Measurements from ENCODE around the gene COL4A3.
"Not testable (repeated sequence)": the region's sequence is repeated elsewhere in the genome, so short reads cannot be mapped to it uniquely, and the experiment has no call there.

The COL4A3 gene

DNA sequence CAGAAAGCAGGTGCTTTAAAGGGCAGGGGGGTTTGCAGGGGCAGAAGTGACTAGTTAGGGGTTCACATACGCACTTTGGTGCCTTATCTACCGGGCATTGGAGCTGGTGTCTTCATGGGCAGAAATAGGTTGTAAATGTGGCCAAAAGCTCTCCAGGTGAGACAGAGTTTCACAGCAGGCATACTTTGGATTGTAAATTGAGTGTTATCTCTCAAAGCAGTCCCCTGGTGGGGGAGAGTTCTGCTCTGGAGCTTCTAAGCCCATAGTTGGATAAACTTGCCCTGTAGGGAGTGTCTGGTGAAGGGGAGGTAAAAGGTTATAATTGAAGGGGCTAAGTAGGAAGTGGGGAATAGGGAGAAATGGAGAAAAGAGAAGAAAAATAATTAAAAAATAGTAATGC is 43.1 kb downstream of the COL4A3 start:
- DNase-seq (ENCODE audit: low spot score), result no peak

DNA sequence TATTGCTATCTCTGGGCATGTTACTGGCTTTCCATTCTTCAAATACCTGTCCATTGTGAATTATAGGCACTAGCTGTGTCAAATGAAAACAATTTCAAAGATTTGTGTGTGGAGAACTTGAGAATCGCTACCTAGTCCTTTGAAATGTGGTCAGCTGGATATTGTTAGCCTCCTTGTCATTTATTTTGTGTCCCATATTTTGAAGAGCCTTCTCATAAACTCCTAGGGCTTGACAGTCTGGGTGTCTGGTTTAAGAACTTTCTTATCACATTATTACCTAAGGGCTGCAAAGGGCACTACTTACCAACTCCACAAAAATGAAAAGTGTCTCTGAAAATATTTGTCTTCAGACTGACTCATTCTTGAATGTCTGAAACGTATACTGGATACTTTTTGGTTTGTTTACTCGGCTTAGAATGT is 50.2 kb downstream of the COL4A3 start:
- no peak for DNase-seq (ENCODE audit: low spot score)

DNA sequence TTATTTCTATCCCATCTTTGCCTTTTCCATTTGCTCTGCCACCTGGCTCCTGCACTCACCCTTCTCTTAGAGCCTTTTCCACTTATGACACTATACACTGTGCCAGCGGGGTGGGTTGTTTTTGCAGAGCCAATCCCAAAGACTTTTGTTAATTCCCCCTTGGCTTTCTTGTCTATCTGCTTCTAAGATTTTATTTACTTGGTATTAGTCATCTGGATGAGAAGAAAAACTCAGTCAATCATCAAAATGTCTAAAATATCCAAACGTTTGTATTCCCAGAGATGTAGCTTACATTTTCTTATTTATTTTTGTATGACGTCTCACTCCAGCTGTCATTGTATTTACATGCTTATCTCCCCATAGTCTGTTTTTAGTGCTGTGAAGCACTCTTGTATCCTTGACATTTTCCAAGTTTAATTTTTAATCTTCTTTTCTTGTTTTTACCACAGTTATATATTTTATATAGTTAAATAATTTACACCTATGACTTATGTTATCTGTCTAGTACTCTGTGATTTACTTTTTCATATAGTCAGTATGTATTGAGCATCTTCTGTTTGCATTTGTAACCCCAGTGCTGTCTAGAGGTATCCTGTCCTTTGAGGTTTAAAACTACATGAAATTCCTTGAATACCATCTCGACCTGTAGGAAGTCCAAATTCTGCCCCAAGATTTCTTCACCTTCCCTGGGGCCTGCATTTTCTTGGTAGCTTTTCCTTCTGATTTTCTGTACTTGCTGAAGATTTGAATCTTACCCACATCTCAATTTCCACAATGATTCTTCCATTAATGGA is 55.1 kb downstream of the COL4A3 start:
- DNase-seq (ENCODE audit: low spot score), result no peak

DNA sequence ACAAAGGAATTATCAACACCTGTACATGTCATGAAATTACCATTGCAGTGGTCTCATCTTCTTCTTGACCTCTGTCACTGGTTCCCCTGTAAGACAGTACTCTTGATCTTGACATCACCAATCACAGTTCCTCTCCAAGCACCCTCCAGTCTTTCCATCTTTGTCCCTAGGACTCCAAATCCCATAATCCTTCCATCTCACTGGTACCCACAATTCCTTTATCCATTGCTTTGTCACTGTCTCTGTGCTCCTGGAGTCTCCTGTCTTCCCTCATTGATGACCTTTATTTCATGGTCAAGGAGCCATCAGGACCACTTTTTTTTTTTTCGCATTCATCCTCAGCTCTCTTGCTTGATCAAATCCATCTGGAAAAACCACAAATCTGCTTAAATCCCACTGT is 56.7 kb downstream of the COL4A3 start:
- DNase-seq (ENCODE audit: low spot score), result no peak

DNA sequence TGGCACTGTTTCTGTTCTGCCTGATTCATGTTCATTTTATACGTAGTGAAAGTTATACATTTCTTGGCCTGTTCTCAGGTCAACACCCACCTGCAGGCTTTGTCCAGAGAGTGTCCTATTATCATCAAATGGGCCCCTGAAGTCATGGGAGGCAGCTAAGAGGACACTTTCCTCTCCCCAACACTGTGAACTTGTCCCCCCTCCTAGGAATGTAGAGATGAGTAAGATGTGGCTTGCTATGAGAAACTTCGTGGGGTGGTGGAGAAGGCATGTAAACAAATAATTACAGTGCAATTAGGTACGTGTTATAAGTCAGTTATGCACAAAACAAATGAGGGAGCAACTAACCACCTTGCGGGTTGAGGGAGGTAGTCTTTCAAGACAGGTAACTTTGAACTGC is 57.9 kb downstream of the COL4A3 start:
- DNase-seq (ENCODE audit: low spot score), result no peak

DNA sequence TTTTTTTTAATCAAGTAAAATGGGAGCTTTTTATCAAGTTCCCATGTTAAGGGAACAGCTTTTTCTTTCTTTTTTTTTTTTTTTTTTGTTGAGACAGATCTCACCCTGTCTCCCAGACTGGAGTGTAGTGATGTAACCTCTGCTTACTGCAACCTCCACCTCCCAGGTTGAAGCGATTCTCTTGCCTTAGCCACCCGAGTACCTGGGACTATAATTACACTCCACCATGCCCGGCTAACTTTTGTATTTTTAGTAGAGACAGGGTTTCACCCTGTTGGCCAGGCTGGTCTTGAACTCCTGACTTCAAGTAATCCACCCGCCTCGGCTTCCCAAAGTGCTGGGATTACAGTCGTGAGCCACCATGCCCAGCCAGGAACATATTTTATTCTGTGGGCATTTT is 61.2 kb downstream of the COL4A3 start:
- not testable (repeated sequence) for DNase-seq (ENCODE audit: low spot score)

DNA sequence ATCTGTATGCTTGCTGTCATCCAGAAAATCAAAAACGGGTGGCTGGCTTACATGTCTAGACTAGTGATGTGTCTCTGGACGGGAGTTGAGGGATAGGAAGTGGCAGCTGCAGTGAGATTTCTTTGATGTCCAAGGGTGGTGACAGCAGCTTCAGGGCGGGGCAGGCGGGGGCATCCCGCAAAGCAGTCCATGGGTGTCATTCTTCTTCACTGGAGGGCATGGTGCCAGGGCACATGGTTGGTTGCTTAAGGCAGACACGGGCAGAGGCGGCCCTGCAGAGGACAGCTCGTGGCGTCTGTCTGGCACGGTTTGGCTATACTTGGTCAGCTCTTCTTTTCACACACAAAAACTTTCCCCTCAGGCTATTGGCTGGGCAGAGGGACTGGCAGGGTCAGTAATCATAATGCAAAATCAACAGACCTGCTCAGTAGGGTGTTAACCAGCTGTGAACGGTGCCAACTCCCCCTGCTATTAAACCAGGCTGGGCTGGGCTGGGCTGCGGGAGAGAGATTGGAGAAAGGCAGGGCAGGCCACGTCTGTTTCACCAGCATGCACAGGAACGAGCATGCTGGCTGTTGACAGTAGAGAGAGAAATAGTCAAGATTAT is 63.7 kb downstream of the COL4A3 start:
- DNase-seq (ENCODE audit: low spot score), result peak; percentile 35

DNA sequence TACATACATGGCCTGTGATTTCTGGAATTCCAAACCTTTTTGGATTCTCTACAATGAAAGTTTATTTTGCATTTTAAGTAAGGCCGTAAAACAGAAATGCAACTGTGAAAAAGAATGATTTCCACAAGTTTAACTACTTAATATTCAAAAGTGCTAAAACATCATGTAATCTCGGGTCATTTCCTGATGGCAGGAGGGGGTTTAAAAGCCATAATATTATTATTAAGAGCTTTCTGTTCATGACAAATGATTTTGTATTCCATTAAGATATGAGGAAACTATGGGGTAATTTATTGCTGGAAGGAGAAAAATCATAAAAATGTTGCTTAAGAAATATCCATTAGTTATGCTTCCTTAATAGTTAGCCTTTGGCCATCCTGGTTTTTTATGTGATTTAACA is 65.7 kb downstream of the COL4A3 start:
- no peak for DNase-seq (ENCODE audit: low spot score)

DNA sequence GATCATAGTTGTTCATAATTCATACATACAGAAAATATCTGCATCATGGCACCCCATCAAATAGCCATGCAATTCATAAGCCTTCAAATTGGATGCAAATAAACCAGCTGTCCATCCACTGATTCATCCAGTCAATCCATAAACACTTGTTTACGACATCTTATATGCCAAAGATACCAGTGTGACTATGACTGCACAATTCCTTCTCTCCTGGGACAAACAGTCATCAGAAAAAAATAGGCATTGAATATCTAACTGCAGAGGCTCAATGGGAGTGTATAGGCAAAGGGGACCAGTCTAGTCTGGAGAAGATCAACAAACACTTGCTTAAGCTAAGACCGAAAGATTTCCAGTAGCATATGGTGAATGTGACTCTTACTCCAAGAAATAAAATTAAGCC is 70.0 kb downstream of the COL4A3 start:
- no peak for DNase-seq (ENCODE audit: low spot score)

DNA sequence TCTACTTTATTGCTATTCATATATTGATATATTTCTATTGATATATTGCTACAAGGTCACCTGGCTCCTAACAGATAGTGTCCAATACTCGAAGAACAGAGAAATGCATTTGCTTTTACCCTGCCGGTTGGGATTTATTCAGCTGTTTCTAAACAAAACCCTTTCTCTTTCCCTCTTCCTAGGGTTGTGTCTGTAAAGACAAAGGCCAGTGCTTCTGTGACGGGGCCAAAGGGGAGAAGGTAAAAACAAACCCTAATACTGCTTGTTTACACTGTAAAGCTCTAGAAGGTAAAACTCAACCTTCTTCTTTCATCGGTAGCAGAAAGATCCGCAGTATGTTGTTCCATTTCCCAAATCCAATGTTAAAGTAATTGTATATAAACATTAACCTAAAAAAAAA is 73.4 kb downstream of the COL4A3 start:
- DNase-seq (ENCODE audit: low spot score), result no peak

DNA sequence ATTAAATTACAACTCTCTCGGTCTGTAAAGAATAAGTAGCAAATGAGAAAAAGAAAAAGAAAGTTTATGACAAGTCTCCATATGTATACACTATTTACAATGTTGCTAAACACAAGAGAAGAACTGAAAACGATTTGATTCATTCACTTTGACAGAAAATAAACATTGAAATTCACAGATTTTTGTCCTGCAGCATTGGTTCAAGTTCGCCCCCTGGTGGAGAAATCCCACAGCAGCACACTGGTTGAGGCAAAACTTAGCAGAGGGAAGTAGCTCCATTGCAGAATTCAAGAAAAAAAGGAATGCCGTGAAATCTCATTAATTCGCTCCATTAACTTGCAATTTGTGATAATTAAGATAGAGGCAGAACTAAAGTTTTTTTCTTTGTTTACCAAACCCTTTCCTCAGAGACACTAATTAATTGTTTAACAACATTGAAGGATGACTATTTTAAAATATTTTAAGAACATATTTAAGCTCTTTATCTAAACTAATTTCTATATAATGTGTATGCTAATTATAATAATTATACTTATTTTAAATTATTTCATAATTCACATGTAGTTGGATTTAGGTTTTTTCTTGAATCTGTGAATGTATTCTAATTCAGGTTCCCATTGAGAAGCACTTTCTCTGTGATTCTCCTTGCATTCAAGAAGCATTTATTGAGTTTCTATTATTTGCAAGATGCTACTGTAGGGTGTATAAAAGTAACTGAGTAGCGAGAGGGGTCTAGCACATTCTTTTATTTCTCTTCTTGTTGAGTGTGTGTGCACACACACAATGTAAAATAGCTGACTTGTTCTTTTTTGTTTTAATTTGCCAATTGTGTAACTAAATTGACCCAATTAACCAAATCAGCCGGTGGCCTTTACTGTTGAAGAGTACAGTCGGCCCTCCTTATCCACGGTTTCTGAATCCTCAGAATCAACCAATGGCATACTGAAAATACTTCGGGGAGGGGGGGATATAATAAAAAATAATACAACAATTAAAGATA is 74.1 kb downstream of the COL4A3 start:
- peak; percentile 24 for DNase-seq (ENCODE audit: low spot score)

DNA sequence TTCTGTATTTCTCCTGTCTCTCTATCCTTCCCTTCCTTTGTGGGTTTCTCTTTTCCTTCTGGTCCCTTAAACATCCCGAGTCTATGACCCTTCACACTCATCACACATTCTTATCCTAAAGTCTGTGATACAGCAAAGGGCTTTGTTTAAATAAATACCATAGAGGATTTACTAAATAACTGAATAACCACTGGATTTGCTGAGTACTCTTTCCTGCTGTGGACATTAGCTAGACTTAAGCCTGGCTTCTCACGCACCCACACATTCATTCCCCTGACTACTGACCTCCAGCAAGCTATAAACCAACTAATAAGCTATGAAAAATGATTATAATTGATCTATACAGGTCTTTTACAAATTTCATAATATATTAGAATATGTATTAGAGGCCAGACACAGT is 76.6 kb downstream of the COL4A3 start:
- no peak for DNase-seq (ENCODE audit: low spot score)

DNA sequence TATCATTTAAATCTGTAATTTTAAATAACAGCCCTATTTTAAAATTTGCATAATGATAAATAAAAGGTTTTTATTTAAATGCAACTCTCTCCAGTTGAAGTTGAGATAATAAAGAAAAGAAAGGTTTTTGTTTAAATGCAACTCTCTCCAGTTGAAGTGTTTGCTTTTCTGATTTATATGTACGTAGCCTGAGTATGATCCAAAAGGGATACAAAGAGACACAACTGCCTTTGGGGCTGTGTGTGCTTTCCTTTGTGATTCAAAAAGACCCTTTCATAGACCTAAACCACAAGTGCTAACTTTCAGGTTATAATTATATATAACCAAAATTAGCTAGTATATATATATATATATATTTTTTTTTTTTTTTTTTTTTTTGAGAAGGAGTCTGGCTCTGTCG is 84.5 kb downstream of the COL4A3 start:
- no peak for DNase-seq (ENCODE audit: low spot score)

DNA sequence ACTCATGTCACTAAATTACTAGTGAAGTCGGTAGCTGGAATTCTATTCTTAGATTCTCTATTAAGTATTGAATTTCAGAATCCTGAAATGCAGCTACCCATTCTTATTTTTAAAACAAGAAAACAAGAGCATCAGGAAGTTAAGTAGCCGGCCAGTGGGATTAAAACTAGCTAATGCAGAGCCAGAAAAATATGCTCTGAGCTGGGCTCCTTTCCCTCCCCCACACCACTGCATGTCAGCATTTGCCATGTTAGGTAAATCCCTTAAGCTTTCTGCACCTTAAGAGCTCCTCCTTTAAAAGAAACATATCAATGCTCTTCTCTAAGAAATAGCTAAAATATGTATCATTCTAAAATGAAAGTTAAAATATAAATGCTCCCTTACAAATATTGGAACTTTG is 88.4 kb downstream of the COL4A3 start:
- no peak for DNase-seq (ENCODE audit: low spot score)

DNA sequence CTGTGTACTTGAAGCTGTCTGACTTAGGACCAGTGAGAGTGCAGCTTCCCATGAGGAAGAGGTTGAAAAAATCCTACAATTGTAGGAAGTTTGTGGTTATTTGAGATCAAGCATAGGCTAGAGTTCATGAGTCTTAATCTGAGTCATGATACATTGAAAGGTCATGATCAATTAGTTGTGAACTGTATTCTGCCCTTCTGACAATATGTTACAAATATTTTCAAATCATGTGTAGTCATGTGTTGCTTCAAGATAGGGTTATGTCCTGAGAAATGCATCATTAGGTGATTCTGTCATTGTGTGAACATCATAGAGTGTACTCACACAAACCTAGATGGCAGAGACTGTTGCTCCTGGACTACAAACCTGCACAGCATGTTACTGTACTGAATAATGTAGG is 92.2 kb downstream of the COL4A3 start:
- DNase-seq (ENCODE audit: low spot score), result no peak

DNA sequence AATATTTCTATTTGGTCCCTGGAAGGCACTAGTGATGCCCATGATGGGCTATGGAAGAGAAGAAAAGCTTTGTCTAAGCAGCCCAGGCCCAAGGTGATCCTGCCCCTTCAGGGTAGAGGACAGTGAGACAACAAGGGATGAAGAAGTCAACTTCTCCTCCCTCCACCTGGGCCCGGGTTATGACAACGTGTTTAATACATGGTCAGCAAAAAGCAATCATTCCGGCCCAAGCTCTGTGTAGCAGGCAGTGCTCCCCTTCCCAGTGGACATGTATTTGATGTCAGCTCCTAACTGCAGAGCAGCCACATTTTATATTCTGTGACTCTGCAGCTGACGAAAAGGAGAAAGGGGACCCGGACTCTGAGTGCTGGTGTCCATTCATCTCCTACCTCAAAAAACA is 93.4 kb downstream of the COL4A3 start:
- DNase-seq (ENCODE audit: low spot score), result no peak

DNA sequence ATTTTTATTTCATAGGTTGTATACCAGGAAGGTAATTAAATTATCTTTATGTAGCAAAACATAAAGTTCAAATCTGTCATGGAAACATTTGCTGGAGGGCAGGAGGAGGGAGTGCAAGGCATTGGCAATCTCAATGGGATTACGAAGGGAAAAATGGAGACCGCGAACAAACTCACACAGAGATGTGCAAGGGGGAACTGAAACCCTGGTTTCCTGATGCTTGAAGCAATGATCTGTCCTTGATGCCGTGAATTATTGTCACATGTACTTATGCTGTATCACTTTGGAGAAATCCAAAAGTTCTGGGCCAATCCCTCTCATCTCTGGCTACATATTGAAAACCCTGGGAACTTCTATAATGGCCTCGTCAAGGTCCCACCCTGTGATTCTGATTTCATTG is 95.6 kb downstream of the COL4A3 start:
- DNase-seq (ENCODE audit: low spot score), result no peak

DNA sequence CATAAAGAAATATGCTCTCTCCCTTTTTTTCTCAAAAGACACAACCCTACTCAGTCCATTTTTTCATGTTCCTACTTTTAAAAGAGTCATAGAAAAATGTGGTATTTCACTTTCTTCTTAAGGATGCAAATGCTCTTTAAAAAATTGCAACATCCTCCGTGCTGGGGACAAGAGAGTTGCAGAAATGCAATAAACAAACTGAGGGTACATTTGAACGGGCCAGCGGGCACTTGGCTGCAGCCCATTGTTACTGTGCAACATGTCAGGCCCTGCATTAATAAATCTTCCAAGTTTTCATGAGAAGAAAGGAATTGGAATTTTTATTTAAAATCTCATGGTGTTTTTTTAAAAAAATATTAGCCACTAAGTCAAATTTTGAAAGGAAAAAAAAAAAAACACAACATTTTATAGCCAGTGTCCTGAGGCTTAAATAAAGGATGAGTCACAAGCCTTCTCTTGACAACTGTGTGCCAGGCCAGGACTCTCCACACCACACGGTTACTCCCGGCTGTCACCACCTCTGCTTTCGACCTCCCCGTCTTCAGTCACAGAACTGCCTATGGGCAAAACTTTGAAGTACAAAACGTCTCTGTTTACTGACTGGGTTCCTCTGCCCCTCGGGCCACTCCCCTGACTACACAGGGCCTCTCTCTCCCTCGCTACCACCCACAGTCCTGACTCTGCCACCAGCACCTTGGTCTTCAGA is 103.1 kb downstream of the COL4A3 start:
- no peak for DNase-seq (ENCODE audit: low spot score)

DNA sequence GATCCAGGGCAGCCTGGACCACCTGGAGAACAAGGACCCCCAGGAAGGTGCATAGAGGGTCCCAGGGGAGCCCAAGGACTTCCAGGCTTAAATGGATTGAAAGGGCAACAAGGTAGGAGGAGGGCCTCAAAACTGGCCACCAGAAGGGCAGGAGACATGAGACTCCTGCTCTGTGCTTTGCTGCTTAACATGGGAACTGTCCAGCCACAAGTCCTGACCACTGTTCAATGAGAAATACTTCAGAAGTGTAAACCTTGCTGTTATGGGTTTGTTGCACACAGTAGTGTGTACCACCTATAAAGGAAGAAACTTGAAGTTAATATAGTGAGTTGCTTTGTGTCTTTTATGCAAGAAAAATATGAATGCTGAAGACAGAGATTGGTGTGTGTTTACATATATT is 116.5 kb downstream of the COL4A3 start:
- no peak for DNase-seq (ENCODE audit: low spot score)

DNA sequence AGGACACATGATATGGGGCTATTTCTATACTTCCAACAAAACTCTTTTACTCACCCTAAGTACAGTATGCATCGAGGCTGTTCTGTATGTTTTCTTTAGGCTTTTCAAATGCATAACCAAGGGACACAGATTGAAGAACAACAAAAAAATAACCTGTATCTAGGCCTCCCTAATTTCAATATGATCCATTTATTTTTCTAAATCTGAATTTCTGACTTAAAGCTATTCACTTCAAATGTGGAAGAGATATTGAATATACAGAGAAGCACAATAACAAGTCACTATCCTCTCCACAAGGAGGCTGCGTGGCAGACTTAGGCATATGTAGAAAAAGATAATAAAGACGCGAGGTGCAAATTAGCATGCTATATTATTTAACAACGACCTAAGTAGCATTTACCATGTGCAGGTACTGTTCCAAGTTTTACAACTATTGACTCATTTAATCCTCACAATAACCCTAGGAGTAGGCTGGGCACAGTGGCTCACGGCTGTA is 121.4 kb downstream of the COL4A3 start:
- DNase-seq (ENCODE audit: low spot score), result no peak

DNA sequence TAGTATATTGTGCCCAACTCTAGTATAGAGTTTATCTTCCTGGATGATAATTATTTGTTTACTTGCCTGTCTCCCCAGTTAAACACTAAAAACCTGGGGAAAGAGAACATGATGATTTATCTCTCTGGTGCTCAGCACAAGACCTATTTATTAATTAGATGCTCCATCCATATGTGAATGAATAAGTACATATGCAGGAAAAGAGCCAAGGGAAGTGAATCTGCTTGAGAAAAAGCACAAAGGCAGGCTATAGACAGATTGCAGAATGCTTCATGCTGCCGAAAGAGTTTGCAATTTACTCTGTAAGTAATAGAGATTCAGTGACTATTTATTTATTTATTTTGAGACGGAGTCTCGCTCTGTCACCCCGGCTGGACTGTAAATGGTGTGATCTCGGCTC is 123.3 kb downstream of the COL4A3 start:
- DNase-seq (ENCODE audit: low spot score), result no peak

DNA sequence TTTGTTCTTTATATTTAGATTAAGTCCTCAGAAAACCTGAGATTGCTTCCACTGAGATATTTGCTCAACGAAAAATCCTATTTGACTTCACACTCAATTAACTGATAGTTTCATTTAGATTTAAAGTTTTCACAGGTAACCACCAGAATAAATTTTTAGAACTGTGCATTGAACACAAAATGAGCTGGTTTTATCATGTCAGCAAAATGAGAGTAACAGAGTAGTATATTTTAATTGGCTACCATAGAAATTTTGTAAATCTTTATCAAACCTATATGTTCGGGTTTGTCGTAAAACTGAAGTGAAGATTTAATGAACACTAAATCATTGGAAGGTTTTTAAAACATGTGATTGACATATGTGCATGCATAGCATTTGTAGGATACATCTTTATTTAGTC is 127.9 kb downstream of the COL4A3 start:
- DNase-seq (ENCODE audit: low spot score), result no peak
